ENCODE data around the gene COL9A3. TPM values are rescaled to one million over a fixed set of nuclear protein-coding genes. Genes with fewer than 3 reads are reported as not detected.

Gene COL9A3
- total RNA-seq, 1 donor from 2014 or later = 2.9 TPM

- DNase-seq = no peak
- intact Hi-C loops (cut with micrococcal nuclease) = no loop called here
- ATAC-seq = no peak
Observed at GRCh38 chr20:62777528-62777830, 39.4 kb upstream of the COL9A3 start.

GRCh38 chr20:62778058-62778457, 38.8 kb upstream of the COL9A3 start:
- ATAC-seq (no peak), DNase-seq (no peak)

GRCh38 chr20:62778601-62779416, 38.0 kb upstream of the COL9A3 start:
- intact Hi-C loops (cut with micrococcal nuclease) = no loop called here
- ATAC-seq = no peak
- no peak for DNase-seq

More at GRCh38 chr20:62778058-62778457, 38.8 kb upstream of the COL9A3 start:
- intact Hi-C loops (cut with micrococcal nuclease) = no loop called here

GRCh38 chr20:62779417-62779685, 37.5 kb upstream of the COL9A3 start:
- DNase-seq = no peak
- no peak for ATAC-seq
- intact Hi-C loops (cut with micrococcal nuclease) = no loop called here

- no peak for ATAC-seq
- DNase-seq = no peak
- intact Hi-C loops (cut with micrococcal nuclease) = no loop called here
Observed at GRCh38 chr20:62780204-62780603, 36.6 kb upstream of the COL9A3 start.

- intact Hi-C loops (cut with micrococcal nuclease) = no loop called here
- DNase-seq = no peak
- no peak for ATAC-seq
Observed at GRCh38 chr20:62780696-62781095, 36.2 kb upstream of the COL9A3 start.

GRCh38 chr20:62782149-62782892, 34.5 kb upstream of the COL9A3 start:
- ATAC-seq (peak; percentile 23), DNase-seq (no peak)
- intact Hi-C loops (cut with micrococcal nuclease) = no loop called here

GRCh38 chr20:62782893-62783278, 34.0 kb upstream of the COL9A3 start:
- peak; percentile 64 for DNase-seq
- intact Hi-C loops (cut with micrococcal nuclease) = no loop called here

GRCh38 chr20:62784497-62784896, 32.4 kb upstream of the COL9A3 start:
- no peak for ATAC-seq
- intact Hi-C loops (cut with micrococcal nuclease) = no loop called here

More at GRCh38 chr20:62782893-62783278, 34.0 kb upstream of the COL9A3 start:
- peak; percentile 65 for ATAC-seq

GRCh38 chr20:62785393-62785792, 31.5 kb upstream of the COL9A3 start:
- intact Hi-C loops (cut with micrococcal nuclease) = no loop called here
- no peak for ATAC-seq
- DNase-seq = no peak

More at GRCh38 chr20:62784497-62784896, 32.4 kb upstream of the COL9A3 start:
- DNase-seq = no peak

- no peak for DNase-seq
- intact Hi-C loops (cut with micrococcal nuclease) = no loop called here
- no peak for ATAC-seq
Observed at GRCh38 chr20:62786157-62786556, 30.7 kb upstream of the COL9A3 start.

- ATAC-seq (no peak), DNase-seq (no peak)
- intact Hi-C loops (cut with micrococcal nuclease) = no loop called here
Observed at GRCh38 chr20:62787321-62787720, 29.5 kb upstream of the COL9A3 start.

- ATAC-seq (no peak), DNase-seq (no peak)
- intact Hi-C loops (cut with micrococcal nuclease) = no loop called here
Observed at GRCh38 chr20:62787866-62788265, 29.0 kb upstream of the COL9A3 start.

- ATAC-seq (no peak), DNase-seq (no peak)
- intact Hi-C loops (cut with micrococcal nuclease) = no loop called here
Observed at GRCh38 chr20:62788607-62789006, 28.2 kb upstream of the COL9A3 start.

- no peak for DNase-seq
- no peak for ATAC-seq
- intact Hi-C loops (cut with micrococcal nuclease) = no loop called here
Observed at GRCh38 chr20:62790075-62790474, 26.8 kb upstream of the COL9A3 start.

- intact Hi-C loops (cut with micrococcal nuclease) = no loop called here
- DNase-seq (peak; percentile 82), ATAC-seq (no peak)
Observed at GRCh38 chr20:62791301-62792181, 25.3 kb upstream of the COL9A3 start.

- intact Hi-C loops (cut with micrococcal nuclease) = no loop called here
- DNase-seq = no peak
- ATAC-seq = no peak
Observed at GRCh38 chr20:62792182-62792939, 24.5 kb upstream of the COL9A3 start.

- DNase-seq = no peak
Observed at GRCh38 chr20:62792940-62793756, 23.7 kb upstream of the COL9A3 start.

GRCh38 chr20:62793757-62794006, 23.2 kb upstream of the COL9A3 start:
- intact Hi-C loops (cut with micrococcal nuclease) = no loop called here

More at GRCh38 chr20:62792940-62793756, 23.7 kb upstream of the COL9A3 start:
- no peak for ATAC-seq
- intact Hi-C loops (cut with micrococcal nuclease) = no loop called here

More at GRCh38 chr20:62793757-62794006, 23.2 kb upstream of the COL9A3 start:
- ATAC-seq (no peak), DNase-seq (no peak)

All from left ventricle myocardium superior (tissue), 1 donor.